HG03354 (cell line): ENCODE measurements around the gene DLG2.

ENCODE experiments used
- ATAC-seq: cut with Tn5 transposase; IDR thresholded peaks from one replicate; pipeline ENCODE4 v1.9.1; 2021; ENCODE audit warnings: mild to moderate bottlenecking; ENCODE audit not compliant: unreplicated experiment, poor library complexity, severe bottlenecking

The DLG2 gene

DNA sequence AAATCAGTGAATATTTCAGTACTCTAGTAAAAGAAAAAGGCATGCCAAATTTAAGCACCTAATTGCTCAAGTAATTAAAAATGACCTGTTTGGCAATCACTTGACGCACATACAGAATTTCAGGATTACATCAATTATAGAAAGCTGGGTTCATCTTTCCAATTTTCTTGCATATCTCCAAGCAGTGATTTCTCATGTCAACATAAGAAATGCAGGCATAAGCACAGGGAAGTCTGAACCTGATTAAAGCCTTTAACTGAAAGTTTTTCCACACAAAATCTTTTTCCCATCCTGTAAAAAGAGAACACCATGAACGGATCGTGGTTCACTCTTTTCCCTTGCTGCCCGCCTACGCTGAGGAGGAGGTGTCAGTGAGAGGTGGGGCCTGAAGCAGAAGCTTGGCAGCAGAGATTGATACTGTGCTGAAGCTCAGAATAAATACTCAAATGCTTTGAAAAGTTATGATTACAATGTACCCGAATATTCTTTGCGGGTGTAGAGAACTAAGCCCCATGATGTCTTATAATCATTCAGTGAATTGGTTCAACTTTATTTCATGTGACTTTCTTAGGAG, 1636.9 kb downstream of the DLG2 start:
- ATAC-seq = no peak

- no peak for ATAC-seq
Observed at GRCh38 chr11:83982825-83983224, 1644.3 kb downstream of the DLG2 start.

DNA sequence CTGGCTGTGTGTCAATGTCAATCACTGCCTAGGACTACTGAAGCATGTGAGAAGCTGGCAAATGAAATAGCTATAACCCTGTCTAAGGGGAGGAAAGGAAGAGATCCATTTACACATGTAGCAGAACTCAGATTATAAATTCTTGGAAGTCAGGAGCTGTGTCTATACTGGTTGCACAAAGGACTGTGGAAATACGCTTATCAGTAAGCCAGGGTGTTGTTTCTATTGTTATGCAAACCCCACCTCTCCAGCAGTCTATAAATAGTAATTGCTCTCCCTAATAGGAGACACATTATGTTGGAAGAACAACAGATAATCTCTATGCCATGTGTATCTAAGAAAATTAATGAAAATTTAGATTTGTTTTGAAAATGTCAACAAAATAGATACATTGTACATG, 1647.6 kb downstream of the DLG2 start:
- no peak for ATAC-seq

DNA sequence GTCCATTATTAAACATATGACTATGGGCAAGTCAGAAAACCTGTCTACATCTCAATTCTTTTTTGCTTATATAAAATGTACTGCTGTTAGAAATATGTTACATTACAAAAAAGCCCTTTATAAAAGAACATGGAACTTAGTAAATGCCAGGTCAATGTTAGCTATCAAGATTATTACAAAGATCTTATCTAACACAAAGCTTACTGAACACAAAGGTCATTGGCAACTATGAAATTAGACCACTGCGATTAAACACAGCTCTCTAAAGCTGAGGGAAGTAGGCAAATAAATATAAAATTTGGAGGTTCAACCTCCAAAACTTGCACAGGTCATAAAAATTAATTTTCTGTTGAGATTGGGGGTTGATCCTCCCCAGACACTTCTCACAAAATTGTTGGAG, 1648.2 kb downstream of the DLG2 start:
- ATAC-seq = no peak

DNA sequence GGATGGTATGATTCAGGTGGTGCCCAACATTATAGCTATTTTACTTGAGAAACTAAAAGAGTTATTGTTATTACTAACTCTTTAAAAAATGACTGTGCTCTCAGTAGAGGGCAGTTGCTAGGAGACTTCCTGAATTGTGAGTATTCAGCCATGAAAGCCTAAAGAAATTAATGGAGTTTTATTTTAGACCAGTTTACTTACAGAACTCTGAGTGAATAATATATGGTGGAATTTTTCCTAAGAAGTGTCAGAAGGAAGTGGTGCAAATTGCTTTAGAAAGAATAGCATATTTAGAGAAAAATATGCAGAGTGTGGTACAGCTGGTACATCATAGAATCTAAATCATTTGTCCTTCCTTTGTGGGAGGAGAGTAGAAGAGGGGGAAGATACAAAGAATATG, 1651.1 kb downstream of the DLG2 start:
- ATAC-seq = no peak

DNA sequence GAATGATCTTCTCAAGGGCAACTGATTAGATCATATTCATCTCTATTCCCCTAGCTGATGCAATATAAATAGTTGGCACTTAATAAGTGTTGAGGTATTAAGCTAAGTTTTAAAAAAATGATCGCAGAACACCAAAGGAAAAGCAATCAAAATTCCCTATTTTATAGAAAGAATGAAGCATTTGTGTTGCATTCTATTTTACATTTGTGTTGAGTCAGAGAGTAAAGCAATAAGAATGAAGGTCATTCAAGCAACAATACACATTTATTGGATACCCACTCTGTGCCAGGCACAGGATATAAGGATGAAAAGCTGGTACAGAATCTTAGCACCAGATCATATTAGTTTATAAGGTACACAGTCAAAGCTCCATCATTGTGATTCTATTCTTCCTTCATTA, 1654.6 kb downstream of the DLG2 start:
- ATAC-seq = no peak

DNA sequence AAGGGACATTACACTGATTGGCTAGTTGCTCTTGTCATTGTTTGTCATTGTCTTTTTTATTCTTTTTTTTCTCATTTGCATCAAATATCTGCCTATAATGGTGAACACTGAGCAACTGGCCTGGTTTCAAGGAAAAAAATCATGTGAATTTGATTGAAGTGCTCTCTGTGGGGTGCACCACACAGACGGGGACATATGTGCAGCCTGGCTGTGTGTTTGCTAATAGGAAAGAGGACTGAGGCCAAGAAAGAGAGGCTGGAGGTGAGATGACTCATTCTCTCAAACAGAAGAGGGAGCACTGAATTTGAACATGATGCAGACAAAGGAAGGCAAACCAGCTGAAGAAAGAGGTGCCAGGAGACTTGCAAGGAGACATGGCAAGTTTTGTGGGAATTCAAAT, 1656.1 kb downstream of the DLG2 start:
- no peak for ATAC-seq

GRCh38 chr11:83970061-83970671, 1657.0 kb downstream of the DLG2 start:
- ATAC-seq = peak; percentile 78

DNA sequence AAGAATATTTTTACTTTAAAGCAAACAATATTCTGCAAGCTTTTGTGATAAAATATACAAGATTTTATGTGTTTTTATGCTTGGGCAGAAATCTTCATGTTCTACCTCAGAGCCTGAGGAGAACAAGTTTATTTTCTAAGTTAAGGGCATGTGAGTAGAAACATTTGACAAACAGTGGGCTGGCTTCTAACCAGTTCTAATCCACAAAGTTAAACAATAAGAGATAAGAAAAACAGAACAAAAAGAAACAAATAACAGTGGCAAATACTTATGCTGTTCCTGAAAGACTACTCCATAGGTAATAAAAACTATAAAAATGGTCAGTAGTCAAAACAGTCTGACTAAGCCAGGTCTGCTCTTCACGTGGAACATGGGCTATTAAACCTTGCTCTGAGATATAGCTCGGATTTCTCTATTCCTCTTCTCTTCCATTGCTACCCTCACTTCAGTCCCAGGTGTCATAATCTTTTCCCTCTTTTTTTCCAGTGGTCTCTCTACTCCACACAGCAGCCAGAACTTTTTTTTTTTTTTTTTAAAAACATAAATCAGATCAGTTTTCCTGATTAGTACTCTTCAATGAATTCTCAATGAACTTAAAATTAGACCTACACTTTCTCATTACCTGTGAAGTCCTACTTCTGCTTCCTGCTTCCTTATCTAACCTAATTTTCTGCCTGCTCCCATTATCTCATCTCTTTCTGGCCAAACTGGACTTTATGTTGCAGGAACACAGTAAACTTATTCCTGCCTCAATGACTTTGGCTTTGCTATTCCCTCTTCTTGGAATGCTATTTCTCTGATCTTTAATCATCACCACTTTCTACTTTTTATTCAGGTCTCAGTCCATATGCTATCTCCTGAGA, 1669.9 kb downstream of the DLG2 start:
- no peak for ATAC-seq

GRCh38 chr11:83956119-83956697, 1670.9 kb downstream of the DLG2 start:
- ATAC-seq = no peak

GRCh38 chr11:83954780-83955179, 1672.4 kb downstream of the DLG2 start:
- no peak for ATAC-seq

GRCh38 chr11:83951521-83951920, 1675.6 kb downstream of the DLG2 start:
- ATAC-seq = no peak

DNA sequence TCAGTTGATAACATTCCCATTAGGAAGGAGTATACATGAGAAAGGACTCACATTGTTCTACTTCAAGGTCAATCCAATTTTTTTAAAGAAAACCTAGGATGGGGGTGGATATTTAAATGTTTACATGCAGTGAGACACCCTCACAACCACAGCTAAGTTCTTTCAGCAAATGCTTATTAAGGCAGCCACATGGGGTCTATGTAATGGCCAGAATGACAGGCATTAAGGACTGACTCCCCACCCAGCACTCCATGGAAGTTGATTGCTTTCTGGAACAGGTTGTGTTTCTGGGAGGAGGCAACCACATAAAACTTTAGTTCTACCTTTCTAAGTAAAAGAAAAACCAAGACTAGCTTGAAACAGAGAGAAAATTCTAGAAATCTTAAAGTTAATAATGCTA, 1678.9 kb downstream of the DLG2 start:
- ATAC-seq = no peak

DNA sequence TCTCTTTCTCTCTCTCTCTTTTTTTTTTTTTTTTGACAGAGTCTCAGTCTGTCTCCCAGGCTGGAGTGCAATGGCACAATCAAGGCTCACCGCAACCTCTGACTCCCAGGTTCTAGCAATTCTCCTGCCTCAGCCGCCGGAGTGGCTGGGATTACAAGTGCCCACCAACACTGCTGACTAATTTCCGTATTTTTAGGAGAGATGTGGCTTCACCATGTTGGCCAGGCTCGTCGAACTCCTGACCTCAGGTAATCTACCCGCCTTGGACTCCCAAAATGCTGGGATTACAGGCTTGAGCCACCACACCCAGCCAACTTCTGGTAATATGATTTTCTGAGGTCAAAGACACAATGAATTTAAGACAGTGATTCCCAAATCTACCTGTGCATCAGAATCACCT, 1681.2 kb downstream of the DLG2 start:
- no peak for ATAC-seq

DNA sequence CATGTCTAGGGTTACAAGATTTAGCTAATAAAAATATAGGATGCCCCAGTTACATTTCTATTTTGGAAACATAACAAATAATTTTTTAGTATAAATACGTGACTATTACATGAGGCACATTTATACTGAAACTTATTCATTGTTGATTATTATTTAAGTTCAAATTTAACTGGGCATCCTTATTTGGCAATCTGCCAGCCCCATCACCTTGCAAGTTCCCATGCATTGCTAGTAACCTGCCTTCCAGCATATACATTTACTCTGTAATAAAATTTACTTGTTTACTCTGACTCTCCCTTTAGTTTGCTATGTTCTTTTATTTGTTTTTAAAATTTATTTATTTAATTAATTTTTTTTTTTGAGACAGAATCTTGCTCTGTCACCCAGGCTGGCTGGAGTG, 1686.1 kb downstream of the DLG2 start:
- no peak for ATAC-seq

GRCh38 chr11:83938148-83938547, 1689.0 kb downstream of the DLG2 start:
- ATAC-seq = no peak

DNA sequence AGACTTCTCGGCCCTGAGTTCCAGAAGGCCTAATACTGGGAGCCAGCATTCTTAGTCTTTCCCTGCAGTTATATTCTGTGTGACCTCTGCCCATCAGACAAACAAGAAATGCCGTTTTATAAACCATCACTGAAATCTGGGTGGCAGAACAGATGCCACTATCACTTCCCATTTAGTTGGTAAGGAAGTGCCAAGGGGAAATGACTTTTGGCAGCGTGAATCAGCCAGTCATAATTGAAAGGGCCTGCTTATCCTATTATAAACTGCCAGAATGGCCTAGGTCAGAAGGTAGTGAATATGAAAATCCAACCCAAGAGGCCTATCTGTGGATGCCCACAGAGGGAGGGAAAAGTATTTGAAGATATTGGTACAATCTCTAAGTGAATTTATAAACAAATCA, 1694.1 kb downstream of the DLG2 start:
- no peak for ATAC-seq

DNA sequence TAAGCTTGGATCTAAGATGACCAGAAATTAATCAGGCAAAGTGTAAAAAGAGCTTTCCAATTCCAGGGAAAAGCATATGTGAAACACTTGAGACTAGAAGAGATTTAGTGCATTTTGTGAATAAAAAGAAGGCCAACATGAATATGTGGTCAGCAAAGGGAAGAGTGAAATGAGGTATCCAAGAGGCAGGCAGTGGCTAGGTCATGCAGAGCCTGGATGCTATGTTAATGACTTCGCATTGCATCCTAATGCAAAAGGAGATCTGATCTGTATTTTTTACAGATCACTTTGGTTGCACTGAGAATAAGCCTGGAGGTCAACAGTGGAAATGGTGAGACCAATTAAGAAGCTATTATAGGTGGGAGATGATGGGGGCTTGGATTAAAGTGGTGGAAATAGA, 1699.7 kb downstream of the DLG2 start:
- ATAC-seq = no peak

DNA sequence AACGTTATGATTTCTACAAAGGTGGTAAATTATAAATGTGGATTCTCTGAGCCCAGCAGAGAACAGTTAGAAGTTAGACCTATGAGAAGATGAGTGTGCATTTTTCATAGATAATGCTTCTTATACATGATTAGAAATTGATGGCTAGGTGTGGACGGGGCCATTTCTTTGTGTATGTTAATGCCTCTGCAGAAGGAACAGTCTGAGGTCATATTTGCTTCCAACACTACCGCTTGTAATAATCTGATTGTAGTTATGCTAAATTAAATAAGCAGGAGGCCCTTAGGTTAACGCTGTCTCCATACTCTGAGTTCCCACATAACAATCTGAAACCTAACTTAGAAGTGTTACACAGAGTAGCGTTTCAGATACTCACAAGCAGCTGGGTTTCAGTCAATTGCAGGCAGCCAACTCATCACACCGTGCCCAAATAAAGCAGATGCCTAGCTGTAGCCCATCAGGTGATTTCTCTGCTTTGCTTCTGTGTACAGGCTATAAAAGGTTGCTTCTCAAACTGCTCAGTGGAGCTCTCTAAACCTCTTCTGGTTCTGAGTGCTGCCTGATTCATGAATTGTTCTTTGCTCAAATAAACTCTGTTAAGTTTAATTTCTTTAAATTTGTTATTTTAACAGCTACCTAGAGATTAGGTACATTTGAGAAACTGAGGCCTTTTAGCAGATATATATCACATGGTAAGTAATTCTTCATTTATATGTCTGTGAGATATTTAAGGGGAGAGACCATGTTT, 1702.2 kb downstream of the DLG2 start:
- ATAC-seq = no peak

DNA sequence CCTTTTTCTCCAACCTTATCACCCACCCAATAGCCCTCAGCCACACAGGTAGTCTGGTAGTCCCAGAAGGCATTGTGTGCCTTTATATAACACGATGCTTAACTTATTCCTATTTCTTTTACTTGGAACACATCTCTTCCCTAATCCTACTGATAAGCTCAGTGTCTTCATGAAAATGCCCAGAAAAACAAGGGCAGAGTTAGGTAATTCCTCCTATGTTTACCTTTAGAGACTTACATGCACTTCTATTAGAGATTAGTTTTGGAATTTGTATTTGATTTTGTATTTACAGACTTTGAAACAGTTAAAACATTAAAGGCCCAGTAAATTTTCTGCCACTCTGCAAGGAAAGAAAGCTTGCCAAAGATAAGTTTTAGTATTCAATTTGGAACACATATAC, 1703.2 kb downstream of the DLG2 start:
- no peak for ATAC-seq
